ENCODE data around the gene LARP4B.
"Not testable (repeated sequence)": the region's sequence is repeated elsewhere in the genome, so short reads cannot be mapped to it uniquely, and the experiment has no call there.

The LARP4B gene

DNA sequence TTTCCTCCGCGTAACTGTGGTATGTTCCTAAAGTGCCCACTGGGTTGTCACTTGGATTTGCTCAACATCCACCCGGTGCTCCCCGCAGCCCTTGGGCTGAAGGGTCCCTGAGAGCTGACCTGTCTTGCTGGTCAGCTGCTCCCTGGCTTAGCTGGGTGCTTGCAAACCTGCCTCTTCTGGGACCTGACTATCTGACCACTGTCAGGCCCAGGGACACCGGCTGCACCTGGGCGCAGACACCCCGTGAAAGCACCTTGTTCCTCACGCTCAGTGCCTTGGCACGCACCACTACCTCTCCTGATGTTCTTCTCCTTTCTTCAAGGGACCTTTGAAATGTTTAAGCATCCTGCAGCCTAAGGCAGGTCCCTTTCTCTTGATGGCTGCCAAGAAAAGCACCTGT lies 26.6 kb upstream of the LARP4B start:
- DNase-seq (ENCODE audit: low read depth, low spot score): no peak

DNA sequence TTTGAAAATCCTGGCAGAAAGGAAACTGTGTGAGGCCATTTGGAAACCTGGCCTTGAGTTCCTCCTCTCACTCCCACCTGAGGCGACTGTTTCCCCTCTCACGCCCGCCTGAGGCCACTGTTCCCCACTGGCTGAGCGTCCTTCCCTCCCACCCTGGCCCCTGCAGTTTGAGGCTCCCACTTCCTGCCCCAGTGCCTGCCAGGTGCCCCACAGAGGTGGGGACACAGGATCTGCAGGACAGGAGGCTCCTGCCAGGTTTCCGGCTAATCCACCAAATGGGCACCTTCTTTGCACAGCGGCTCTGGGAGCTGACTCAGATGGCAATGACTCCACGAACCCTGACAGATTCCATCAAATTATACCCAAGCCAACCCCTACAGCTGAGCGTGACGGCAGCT lies 24.3 kb upstream of the LARP4B start:
- no peak for DNase-seq (ENCODE audit: low read depth, low spot score)

DNA sequence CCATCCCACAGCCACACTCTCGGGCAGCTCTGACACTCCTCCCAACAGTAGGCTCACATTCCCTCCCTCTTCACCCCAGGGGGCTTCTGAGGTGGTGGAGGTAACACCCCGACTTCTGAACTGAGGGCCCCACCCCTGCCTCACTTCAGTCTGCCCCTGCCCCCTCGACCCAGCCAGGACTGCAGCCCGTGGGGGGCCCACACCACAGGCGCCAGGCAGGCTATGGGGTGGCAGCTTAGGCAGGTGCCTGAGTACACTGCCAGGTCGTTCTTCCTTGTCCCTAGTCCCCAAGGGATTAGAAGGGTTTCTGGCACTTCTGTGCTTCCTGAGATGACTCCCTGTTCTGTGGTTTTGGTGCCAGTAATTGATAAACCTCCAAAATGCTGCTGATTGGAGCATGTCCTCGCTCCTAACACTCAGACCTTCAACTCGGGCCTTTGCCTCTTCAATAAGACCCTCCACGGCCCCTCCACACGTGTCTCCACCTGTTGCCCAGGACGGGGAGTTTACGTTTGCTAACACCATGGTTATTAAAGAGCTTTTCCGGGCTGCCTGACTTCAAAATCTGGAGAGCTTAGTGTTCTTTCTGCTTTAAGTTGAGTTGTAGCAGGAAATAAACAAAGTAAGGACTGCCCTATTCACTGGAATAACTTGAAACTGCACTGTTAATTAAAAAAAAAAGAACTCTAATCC lies 23.8 kb upstream of the LARP4B start:
- DNase-seq (ENCODE audit: low read depth, low spot score): no peak

GRCh38 chr10:954396-954795 lies 22.9 kb upstream of the LARP4B start:
- no peak for DNase-seq (ENCODE audit: low read depth, low spot score)

- no peak for DNase-seq (ENCODE audit: low read depth, low spot score)
These were observed 22.3 kb upstream of the LARP4B start for GRCh38 chr10:953836-954235.

DNA sequence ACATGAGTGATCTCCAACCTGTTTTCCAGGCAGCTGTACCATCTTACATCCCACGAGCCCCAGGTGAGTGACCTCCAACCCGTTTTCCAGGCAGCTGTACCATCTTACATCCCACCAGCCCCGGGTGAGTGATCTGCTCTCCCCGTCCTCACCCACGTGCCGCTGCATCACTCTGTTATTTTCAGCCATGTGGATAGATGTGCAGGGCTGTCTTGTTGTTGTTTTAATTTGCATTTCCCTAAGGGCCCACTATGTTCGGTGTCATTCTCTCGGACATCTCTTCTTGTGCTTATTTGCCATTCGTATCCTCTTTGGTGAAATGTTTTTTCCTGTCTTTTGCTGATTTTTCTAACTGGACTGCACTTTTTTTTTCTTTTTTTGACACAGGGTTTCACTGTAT lies 17.9 kb upstream of the LARP4B start:
- DNase-seq (ENCODE audit: low read depth, low spot score): no peak

GRCh38 chr10:948347-948746 lies 16.8 kb upstream of the LARP4B start:
- DNase-seq (ENCODE audit: low read depth, low spot score): no peak

GRCh38 chr10:947881-948280 lies 16.4 kb upstream of the LARP4B start:
- DNase-seq (ENCODE audit: low read depth, low spot score): no peak

GRCh38 chr10:947051-947450 lies 15.5 kb upstream of the LARP4B start:
- no peak for DNase-seq (ENCODE audit: low read depth, low spot score)

GRCh38 chr10:945778-946177 lies 14.3 kb upstream of the LARP4B start:
- DNase-seq (ENCODE audit: low read depth, low spot score): no peak

DNA sequence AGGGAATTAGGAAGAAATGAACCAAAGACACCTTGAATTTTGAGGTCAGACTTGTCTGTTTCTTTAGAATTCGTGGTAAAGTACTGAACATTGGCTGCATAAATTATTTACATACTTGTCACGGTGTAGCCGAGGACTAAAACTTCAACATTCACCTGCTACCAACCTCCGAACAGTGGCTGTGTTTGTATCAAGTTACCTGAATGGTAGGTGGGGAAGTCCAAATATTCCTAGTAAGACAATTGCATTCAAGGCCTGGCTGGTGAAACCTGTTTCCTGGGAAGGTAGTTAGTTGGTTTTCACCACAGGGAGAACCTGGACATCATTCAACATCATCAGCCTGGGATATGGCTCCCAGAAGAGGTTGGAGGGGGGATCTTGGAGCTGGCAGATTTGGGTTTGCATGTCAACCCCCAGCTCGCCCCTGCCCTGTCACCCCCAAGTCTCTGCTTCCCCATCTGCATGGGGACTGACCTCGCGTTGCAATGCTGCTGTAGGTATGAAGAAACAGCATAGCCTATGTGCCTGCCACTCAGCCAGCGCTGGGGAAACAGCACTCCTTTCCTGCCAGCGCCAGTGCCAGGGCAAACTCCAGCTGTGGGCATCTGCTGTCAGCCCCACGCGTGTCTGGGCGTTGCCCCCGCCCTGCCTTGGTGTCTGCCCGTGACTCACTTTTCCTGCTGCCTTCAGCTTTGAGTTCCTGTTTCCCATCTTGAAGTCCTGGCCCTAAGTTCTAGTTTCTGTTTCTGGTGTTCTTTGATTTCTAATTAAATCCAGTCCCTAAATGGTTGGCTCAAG lies 12.7 kb upstream of the LARP4B start:
- DNase-seq (ENCODE audit: low read depth, low spot score): no peak

DNA sequence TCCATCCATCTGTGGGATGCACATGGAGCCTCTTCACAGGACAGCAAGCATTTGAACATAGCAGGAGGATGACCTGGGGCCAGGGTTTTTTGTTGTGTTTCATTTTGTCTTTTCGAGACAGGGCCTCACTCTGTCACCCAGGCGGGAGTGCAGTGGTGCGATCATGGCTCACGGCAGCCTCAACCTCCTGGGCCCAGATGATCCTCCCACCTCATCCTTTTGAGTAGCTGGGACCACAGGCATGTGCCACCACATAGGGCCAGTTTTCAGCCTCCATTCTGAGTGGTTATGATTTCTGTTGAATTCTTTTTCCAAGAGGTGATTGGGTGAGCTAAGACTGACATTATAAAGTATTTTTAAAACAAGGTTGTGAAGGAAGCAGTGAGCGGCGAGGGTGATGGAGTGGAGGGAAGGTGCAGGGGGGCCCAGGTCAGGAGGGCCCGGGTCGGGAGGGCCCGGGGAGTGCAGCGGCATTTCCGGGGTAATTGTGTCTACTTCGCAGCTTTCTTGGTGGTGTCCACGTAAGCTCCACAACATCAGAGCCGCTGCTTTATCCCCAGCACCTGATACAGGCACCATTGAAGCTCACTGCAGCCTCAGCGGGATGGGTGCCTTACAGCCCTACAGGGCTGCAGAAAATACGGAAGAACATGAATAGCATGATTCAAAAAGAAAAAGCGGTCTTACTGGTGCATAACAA lies 12.0 kb upstream of the LARP4B start:
- no peak for DNase-seq (ENCODE audit: low read depth, low spot score)

- no peak for DNase-seq (ENCODE audit: low read depth, low spot score)
These were observed 7.6 kb upstream of the LARP4B start for GRCh38 chr10:938941-939678.

DNA sequence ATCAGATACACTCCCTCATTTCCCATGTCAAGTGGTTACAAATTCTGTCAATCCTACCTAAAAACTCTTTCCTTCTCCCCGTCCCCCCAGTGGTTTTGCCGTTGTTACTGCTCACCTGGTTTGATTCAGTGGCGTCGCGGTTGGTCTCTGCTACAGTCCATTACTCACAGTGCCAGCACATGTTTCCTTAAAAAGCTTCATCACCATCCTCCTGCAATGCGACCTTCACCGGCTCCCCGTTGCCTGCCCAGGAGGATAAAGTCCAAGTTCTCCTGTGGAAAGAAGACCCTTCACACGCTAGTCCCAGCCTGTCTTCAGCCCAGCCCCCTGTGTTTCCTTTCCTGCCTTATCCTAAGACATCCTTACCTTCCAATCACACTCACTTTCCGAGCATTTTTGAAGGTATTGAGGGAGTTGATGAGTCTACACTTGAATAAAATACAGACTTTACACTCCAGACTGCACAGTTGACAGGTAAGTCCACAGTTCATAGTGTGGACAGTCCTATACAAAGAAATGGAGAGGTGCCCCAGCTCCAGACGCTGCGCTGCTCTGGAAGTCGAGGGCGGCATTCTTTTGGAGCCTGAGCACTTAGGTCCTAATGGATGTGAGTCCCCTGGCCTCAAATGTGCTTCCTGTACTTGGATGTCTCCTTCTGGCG lies 3.4 kb upstream of the LARP4B start:
- no peak for DNase-seq (ENCODE audit: low read depth, low spot score)

DNA sequence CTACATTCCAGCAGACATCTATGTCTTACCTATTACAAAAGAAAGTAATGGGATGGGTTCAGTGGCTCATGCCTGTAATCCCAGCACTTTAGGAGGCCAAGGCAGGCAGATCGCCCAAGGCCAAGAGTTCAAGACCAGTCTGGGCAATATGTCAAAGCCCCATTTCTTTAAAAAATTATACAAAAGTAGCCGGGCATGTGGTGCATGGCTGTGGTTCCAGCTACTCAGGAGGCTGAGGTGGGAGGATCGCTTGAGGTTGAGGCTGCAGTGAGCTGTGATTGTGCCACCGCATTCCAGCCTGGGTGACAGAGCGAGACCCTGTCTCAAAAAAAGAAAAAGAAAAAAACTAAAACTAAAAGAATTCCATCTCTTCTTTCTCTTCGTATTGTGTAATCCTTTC lies 2.7 kb upstream of the LARP4B start:
- not testable (repeated sequence) for DNase-seq (ENCODE audit: low read depth, low spot score)

DNA sequence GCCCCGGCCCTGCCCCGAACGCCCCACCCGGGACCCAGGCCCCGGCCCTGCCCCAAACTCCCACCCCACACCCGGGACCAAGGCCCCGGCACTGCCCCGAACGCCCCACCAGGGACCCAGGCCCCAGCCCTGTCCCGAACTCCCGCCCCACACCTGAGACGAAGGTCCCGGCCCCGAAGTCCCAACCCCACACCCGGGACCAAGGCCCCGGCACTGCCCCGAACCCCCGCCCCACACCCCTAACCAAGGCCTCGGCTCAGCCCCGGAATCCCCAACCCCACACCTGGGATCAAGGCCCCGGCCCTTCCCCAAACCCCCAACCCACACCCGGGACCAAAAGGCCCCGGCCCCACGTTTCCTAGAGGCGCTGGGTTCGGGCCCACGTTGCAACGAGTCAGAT lies 1.1 kb upstream of the LARP4B start:
- no peak for DNase-seq (ENCODE audit: low read depth, low spot score)

DNA sequence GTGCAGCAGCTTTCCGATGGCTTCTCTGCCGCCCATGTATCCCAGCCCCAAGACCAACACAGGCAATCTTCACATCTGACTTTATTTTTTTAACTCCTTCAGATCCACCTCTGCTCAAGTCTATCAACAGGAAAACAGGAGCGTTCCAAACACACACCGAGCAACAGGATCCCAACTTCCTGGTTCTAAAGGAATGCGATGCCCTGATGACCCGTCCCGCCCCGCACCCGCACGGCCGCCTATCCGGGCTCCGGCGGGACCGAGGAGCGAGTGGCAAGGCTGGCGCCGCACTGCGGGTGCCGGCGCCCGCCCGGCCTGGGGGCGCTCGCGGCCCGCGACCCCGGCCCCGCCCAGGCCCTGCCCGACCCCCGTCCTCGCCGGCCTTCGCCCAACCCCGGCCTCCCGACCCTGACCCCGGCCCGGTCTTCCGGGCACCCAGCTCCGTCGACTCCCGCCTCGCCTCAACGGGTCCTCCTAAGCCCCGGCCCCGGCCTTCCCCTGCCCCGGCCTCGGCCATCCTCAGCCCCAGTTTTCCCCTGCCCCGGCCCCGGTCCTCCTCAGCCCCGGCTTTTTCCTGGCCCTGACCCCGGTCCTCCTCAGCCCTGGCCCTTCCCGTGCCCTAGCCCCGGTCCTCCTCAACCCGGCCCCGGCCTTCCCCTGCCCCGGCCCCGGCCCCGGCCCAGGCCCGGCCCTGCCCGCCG lies 730 bp downstream of the LARP4B start:
- peak; percentile 69 for DNase-seq (ENCODE audit: low read depth, low spot score)

DNA sequence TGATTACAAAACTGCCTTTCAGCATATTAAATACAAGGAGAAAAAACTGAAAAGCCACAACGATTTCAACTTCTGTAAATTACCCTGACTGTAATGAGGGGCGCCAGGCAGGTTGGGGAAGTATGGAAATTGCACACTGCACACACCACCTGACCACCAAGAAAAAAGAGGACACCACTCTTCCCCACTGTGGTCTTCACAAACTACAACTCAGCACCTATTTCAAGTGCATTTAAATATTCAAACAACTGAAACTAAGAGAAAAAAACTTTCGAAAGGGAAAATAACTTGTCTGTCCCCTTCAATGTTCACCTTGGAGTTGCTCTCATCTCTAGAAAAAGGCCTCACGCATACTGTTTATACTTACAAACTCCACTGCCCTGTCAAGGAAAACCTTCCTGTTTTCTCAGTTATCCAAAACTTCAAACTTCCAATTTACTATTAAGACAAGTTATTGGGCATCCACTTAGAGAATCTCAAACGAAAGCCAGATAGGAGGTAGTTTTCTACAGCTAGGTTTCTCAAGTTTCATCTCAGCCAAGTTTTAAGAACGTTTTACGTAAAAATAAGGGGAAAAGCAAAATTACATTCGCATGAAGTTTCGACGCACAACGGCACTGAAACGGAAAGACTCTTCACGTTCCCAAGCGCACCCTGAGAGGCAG lies 1.4 kb downstream of the LARP4B start:
- DNase-seq (ENCODE audit: low read depth, low spot score): no peak

DNA sequence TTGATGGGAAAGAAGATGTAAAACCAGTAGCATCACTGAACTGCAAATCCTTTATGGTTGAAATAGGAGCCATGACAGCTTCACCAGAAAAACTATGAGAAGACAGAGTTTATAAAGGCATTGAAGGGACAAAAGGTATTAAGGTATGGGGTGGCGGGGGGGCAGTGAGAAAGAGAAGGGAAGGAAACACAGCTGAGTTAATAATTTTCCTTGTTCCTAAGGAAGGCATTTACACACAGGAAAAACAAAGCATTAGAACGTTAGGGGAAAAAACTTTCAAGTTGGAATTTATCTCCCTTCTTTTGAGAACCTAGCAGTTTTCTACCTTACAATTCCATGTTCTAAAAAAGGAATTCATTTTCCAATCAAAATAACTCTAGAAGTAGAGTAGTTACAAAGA lies 4.4 kb downstream of the LARP4B start:
- DNase-seq (ENCODE audit: low read depth, low spot score): no peak

DNA sequence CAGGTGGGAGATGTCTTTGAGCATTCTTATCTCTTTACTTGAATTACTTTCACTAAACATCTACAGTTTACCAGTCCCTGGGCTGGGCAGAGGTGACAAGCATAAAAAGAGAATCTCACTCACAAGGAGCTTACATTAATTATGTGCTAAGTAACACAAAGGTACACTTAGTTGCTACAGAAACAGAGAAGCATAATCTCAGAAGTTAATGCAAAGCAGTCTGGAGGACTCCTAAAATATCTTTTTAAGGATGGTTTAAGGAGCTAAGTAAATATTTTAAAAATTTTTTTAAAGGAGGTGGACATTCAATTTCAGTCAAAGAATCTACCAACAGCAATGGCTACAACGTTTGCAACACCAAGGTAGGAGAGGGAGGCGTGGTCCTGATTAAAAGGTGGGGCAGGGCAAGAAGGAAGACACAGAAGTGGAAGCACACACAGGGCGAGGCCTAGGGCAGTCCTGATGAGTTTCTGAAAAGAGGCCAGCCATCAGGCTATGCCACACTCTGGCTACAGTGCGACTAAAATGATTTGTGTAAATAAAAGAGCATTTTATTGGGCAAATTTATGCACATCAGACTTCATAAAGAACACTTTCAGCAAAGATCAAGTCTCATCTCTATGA lies 5.3 kb downstream of the LARP4B start:
- no peak for DNase-seq (ENCODE audit: low read depth, low spot score)

Measured in astrocyte of the hippocampus (primary cell).